Thoracic aorta (tissue), 2 donors: ENCODE measurements around the gene DHPS. TPM values are rescaled to one million over a fixed set of nuclear protein-coding genes. Genes with fewer than 3 reads are reported as not detected.

Experiments
- ATAC-seq: fragments of 150-250 bp; one replicate; pipeline ENCODE4 v1.8.0; 2017; ENCODE audit warnings: low read depth; ENCODE audit not compliant: insufficient number of reproducible peaks, low FRiP score
- DNase-seq: peaks from one replicate; pipeline ENCODE4 v3.0.0-alpha.2; 2020; ENCODE audit warnings: low spot score
- H3K27ac ChIP-seq, 2 donors: fragments of 200-600 bp; sonication (generic); 1 replicate in 1 of 2; 2 replicates in 1 of 2; pipeline ENCODE4 v1.5.1; 2016; ENCODE audit warnings: mild to moderate bottlenecking in 2 of 2, moderate library complexity in 2 of 2
- H3K27me3 ChIP-seq: fragments of 200-600 bp; sonication (generic); replicated peaks from 2 replicates; pipeline ENCODE4 v1.6.0; 2016; ENCODE audit warnings: mild to moderate bottlenecking; ENCODE audit not compliant: insufficient read depth
- H3K36me3 ChIP-seq: fragments of 200-600 bp; sonication (generic); one replicate; pipeline ENCODE4 v1.5.1; 2016
- H3K4me1 ChIP-seq, 2 donors: fragments of 200-600 bp; sonication (generic); 1 replicate in 1 of 2; 2 replicates in 1 of 2; pipeline versions ENCODE4 v1.5.1 to v1.6.0; 2016; ENCODE audit warnings: low read depth in 2 of 2, mild to moderate bottlenecking in 1 of 2; ENCODE audit not compliant: control insufficient read depth in 1 of 2
- H3K4me3 ChIP-seq: fragments of 200-600 bp; sonication (generic); 2 replicates; pipeline ENCODE4 v1.5.1; 2016; ENCODE audit warnings: mild to moderate bottlenecking
- H3K9me3 ChIP-seq: fragments of 200-600 bp; sonication (generic); 2 replicates; pipeline ENCODE4 v1.5.1; 2016
- CTCF ChIP-seq: fragments of 200-600 bp; sonication (generic); IDR thresholded peaks from one replicate; pipeline ENCODE4 v1.5.1; 2019; ENCODE audit warnings: antibody characterized with exemption
- total RNA-seq, 2 donors: library from RNA; depleted of rRNA; stranded (reverse); fragments of >200 nt; gene quantifications; one replicate each; pipeline versions ENCODE4 v1.1.0 to v1.2.3, GENCODE V29; 2016

DHPS gene
- total RNA-seq, 2 donors from 2014 or later, result 101 to 114 TPM

- Histone ChIP-seq H3K36me3 (peaks cover 3% of the 10 kb centered on the region), H3K27ac (peak within 1 kb of the TSS; percentile 95 to 96), H3K27me3 (no peaks in the 10 kb centered on the region), H3K4me1 (peaks cover 21 to 39% of the 10 kb centered on the region in 2 donors), H3K9me3 (no peaks in the 10 kb centered on the region), H3K4me3 (peak within 1 kb of the TSS; percentile 94)
- no peak for TF ChIP-seq CTCF
- ATAC-seq, result no peak
- DNase-seq, result no peak
These were observed 42.2 kb upstream of the DHPS start, which contains the start of gene TNPO2 for GRCh38 chr19:12723641-12724426. TSS of gene TNPO2 (minus strand) at chr19:12723932. CDS start at chr19:12720977, 2,955 bp downstream.

- Histone ChIP-seq H3K9me3 (no peaks in the 10 kb centered on the region), H3K27ac (peak overlapping the region; percentile 95 to 96), H3K36me3 (peaks cover 8% of the 10 kb centered on the region), H3K4me1 (peaks cover 21 to 39% of the 10 kb centered on the region in 2 donors), H3K4me3 (peak overlapping the region; percentile 94), H3K27me3 (no peaks in the 10 kb centered on the region)
- ATAC-seq (no peak), DNase-seq (no peak)
- TF ChIP-seq CTCF, result no peak
These were observed 41.6 kb upstream of the DHPS start for GRCh38 chr19:12723381-12723640.

- TF ChIP-seq CTCF, result no peak
- ATAC-seq, result peak; percentile 90
- Histone ChIP-seq H3K4me3 (peak overlapping the region; percentile 94), H3K27me3 (no peaks in the 10 kb centered on the region), H3K9me3 (no peaks in the 10 kb centered on the region), H3K4me1 (peaks cover 21 to 39% of the 10 kb centered on the region in 2 donors), H3K27ac (peak overlapping the region; percentile 95 to 96), H3K36me3 (peaks cover 13% of the 10 kb centered on the region)
- DNase-seq, result peak; percentile 94
These were observed 41.1 kb upstream of the DHPS start for GRCh38 chr19:12722566-12723380.

GRCh38 chr19:12721656-12722565, 40.2 kb upstream of the DHPS start:
- Histone ChIP-seq H3K4me3 (peak overlapping the region; percentile 94), H3K36me3 (peaks cover 13% of the 10 kb centered on the region), H3K27ac (peak overlapping the region; percentile 95 to 96), H3K9me3 (no peaks in the 10 kb centered on the region), H3K4me1 (peaks cover 21 to 39% of the 10 kb centered on the region in 2 donors), H3K27me3 (no peaks in the 10 kb centered on the region)
- DNase-seq (no peak), ATAC-seq (peak; percentile 66)
- TF ChIP-seq CTCF, result no peak
